KOPT-K1 (cell line): ENCODE measurements around the gene CDK17.
"Not testable (repeated sequence)": the region's sequence is repeated elsewhere in the genome, so short reads cannot be mapped to it uniquely, and the experiment has no call there.

Experiments used
- H3K27ac ChIP-seq: fragments of 200-600 bp; sonication (generic); 2 replicates; pipeline ENCODE4 v1.5.1; 2016; ENCODE audit warnings: antibody characterized with exemption, mild to moderate bottlenecking, low read depth, low read length; ENCODE audit not compliant: poor library complexity, severe bottlenecking
- H3K36me3 ChIP-seq: fragments of 200-600 bp; sonication (generic); 2 replicates; pipeline ENCODE4 v1.5.1; 2017; ENCODE audit warnings: antibody characterized with exemption, mild to moderate bottlenecking, low read length, moderate library complexity; ENCODE audit not compliant: insufficient read depth
- H3K9me3 ChIP-seq: fragments of 200-600 bp; sonication (generic); 2 replicates; pipeline ENCODE4 v1.5.1; 2017; ENCODE audit warnings: antibody characterized with exemption, low read length, mild to moderate bottlenecking; ENCODE audit not compliant: insufficient read depth, poor library complexity, severe bottlenecking

Gene CDK17

GRCh38 chr12:96336489-96336888 lies 63.8 kb downstream of the CDK17 start:
- peaks cover 20% of the 10 kb centered on the region for H3K9me3 ChIP-seq
- H3K36me3 ChIP-seq, result 0 out of 2 replicates have a peak, but pooled peaks cover 6% of the 10 kb centered on the region
- H3K27ac ChIP-seq, result no peak overlapping the region

- H3K9me3 ChIP-seq, result peaks cover 20% of the 10 kb centered on the region
- peaks cover 12% of the 10 kb centered on the region; the same call in 1 of the 2 replicates for H3K36me3 ChIP-seq
- peak overlapping the region; percentile 14 for H3K27ac ChIP-seq
Observed at GRCh38 chr12:96335270-96335669, 65.0 kb downstream of the CDK17 start.

- Histone ChIP-seq H3K9me3 (peaks cover 20% of the 10 kb centered on the region), H3K36me3 (peaks cover 12% of the 10 kb centered on the region; the same call in 1 of the 2 replicates), H3K27ac (no peak overlapping the region)
Observed at GRCh38 chr12:96334502-96334901, 65.7 kb downstream of the CDK17 start.

- Histone ChIP-seq H3K36me3 (peaks cover 31% of the 10 kb centered on the region), H3K9me3 (peaks cover 22% of the 10 kb centered on the region), H3K27ac (peak overlapping the region; percentile 90)
Observed at GRCh38 chr12:96329545-96329944, 70.7 kb downstream of the CDK17 start.

GRCh38 chr12:96329018-96329417 lies 71.2 kb downstream of the CDK17 start:
- peaks cover 22% of the 10 kb centered on the region for H3K9me3 ChIP-seq
- H3K27ac ChIP-seq, result peak overlapping the region; percentile 90
- peaks cover 36% of the 10 kb centered on the region for H3K36me3 ChIP-seq

- H3K27ac ChIP-seq, result peak overlapping the region; percentile 90
- H3K36me3 ChIP-seq, result peaks cover 47% of the 10 kb centered on the region
Observed at GRCh38 chr12:96327889-96328288, 72.3 kb downstream of the CDK17 start.

GRCh38 chr12:96327346-96327745 lies 72.9 kb downstream of the CDK17 start:
- peaks cover 30% of the 10 kb centered on the region for H3K9me3 ChIP-seq
- H3K27ac ChIP-seq, result peak overlapping the region; percentile 90
- peaks cover 52% of the 10 kb centered on the region for H3K36me3 ChIP-seq

More at GRCh38 chr12:96327889-96328288, 72.3 kb downstream of the CDK17 start:
- peaks cover 25% of the 10 kb centered on the region for H3K9me3 ChIP-seq

- peaks cover 36% of the 10 kb centered on the region for H3K9me3 ChIP-seq
- no peak overlapping the region for H3K27ac ChIP-seq
- H3K36me3 ChIP-seq, result peaks cover 53% of the 10 kb centered on the region
Observed at GRCh38 chr12:96326628-96327227, 73.5 kb downstream of the CDK17 start.

- Histone ChIP-seq H3K36me3 (peaks cover 46% of the 10 kb centered on the region), H3K9me3 (peaks cover 36% of the 10 kb centered on the region), H3K27ac (no peak overlapping the region)
Observed at GRCh38 chr12:96323906-96324305, 76.3 kb downstream of the CDK17 start.

GRCh38 chr12:96322720-96323119 lies 77.5 kb downstream of the CDK17 start:
- H3K36me3 ChIP-seq, result peaks cover 46% of the 10 kb centered on the region

GRCh38 chr12:96321941-96322340 lies 78.3 kb downstream of the CDK17 start:
- H3K36me3 ChIP-seq, result peaks cover 46% of the 10 kb centered on the region
- H3K9me3 ChIP-seq, result peaks cover 35% of the 10 kb centered on the region
- H3K27ac ChIP-seq, result no peak overlapping the region

More at GRCh38 chr12:96322720-96323119, 77.5 kb downstream of the CDK17 start:
- Histone ChIP-seq H3K27ac (no peak overlapping the region), H3K9me3 (peaks cover 36% of the 10 kb centered on the region)

GRCh38 chr12:96317801-96318200 lies 82.4 kb downstream of the CDK17 start:
- peaks cover 14% of the 10 kb centered on the region for H3K36me3 ChIP-seq
- H3K9me3 ChIP-seq, result peaks cover 11% of the 10 kb centered on the region
- H3K27ac ChIP-seq, result not testable (repeated sequence)

- Histone ChIP-seq H3K36me3 (peaks cover 19% of the 10 kb centered on the region; the same call in 1 of the 2 replicates), H3K27ac (peak overlapping the region; percentile 55)
- H3K9me3 ChIP-seq, result not testable (repeated sequence)
Observed at GRCh38 chr12:96315741-96316481, 84.3 kb downstream of the CDK17 start.

GRCh38 chr12:96314723-96315122 lies 85.5 kb downstream of the CDK17 start:
- Histone ChIP-seq H3K27ac (no peak overlapping the region), H3K9me3 (no peaks in the 10 kb centered on the region), H3K36me3 (peaks cover 27% of the 10 kb centered on the region)

GRCh38 chr12:96313606-96314005 lies 86.6 kb downstream of the CDK17 start:
- peaks cover 27% of the 10 kb centered on the region for H3K36me3 ChIP-seq
- H3K27ac ChIP-seq, result no peak overlapping the region

More at GRCh38 chr12:96313606-96314005, 86.6 kb downstream of the CDK17 start:
- H3K9me3 ChIP-seq, result no peaks in the 10 kb centered on the region
